Caco-2 (cell line): ENCODE data around the gene DHRS11. TPM values are rescaled to one million over a fixed set of nuclear protein-coding genes. Genes with fewer than 3 reads are reported as not detected.

Experiments
- BruUV-seq: library from RNA; stranded (reverse); fragments of 400-500 nt; replicated peaks from 2 replicates; lab custom pipeline; 2021; lab: Mats Ljungman, UMichigan
- CTCF ChIA-PET: fragments of 300-600 bp; sonication (Branson Sonifier 250); formaldehyde crosslinking; loops from one replicate; lab custom pipeline; 2022; ENCODE audit warnings: antibody characterized with exemption; lab: Charles Lee
- POLR2A ChIA-PET: fragments of 300-600 bp; sonication (Branson Sonifier 250); formaldehyde crosslinking; loops from one replicate; lab custom pipeline; 2022; ENCODE audit warnings: antibody characterized with exemption; lab: Charles Lee
- DNase-seq, 2 experiments: peaks; one replicate each; pipeline versions ENCODE4 v3.0.0 to v3.0.0-alpha.2; 2020 to 2022
- H3K27me3 ChIP-seq: replicated peaks from 2 replicates; pipeline ENCODE4 v1.6.0; 2011; ENCODE audit warnings: low read length; ENCODE audit not compliant: control insufficient read depth, insufficient read depth
- H3K36me3 ChIP-seq: 2 replicates; pipeline ENCODE4 v1.5.1; 2011; ENCODE audit warnings: low read length; ENCODE audit not compliant: control insufficient read depth, insufficient read depth
- H3K4me1 ChIP-seq: fragments of 250-450 bp; sonication (Bioruptor Pico); 2 replicates; pipeline ENCODE4 v1.5.1; 2020; ENCODE audit warnings: mild to moderate bottlenecking
- H3K4me3 ChIP-seq: 2 replicates; pipeline ENCODE4 v1.5.1; 2011; ENCODE audit warnings: low read depth, mild to moderate bottlenecking, control low read depth, low read length
- H3K9me3 ChIP-seq: fragments of 250-450 bp; sonication (Bioruptor Pico); 2 replicates; pipeline ENCODE4 v1.5.1; 2020; ENCODE audit warnings: mild to moderate bottlenecking, moderate library complexity
- H3K27ac Mint-ChIP-seq: one replicate; pipeline ENCODE4 v1.8.0; 2022; ENCODE audit warnings: mixed read lengths; ENCODE audit not compliant: unreplicated experiment
- H3K27me3 Mint-ChIP-seq: one replicate; pipeline ENCODE4 v1.8.0; 2022; ENCODE audit warnings: mixed read lengths; ENCODE audit not compliant: insufficient read depth, unreplicated experiment
- H3K36me3 Mint-ChIP-seq: one replicate; pipeline ENCODE4 v1.8.0; 2022; ENCODE audit warnings: mild to moderate bottlenecking, mixed read lengths; ENCODE audit not compliant: insufficient read depth, unreplicated experiment
- H3K4me1 Mint-ChIP-seq: one replicate; pipeline ENCODE4 v1.8.0; 2022; ENCODE audit warnings: low read depth, mixed read lengths; ENCODE audit not compliant: unreplicated experiment
- H3K4me3 Mint-ChIP-seq: one replicate; pipeline ENCODE4 v1.8.0; 2022; ENCODE audit warnings: mild to moderate bottlenecking, moderate library complexity, mixed read lengths; ENCODE audit not compliant: unreplicated experiment
- H3K9me3 Mint-ChIP-seq: one replicate; pipeline ENCODE4 v1.8.0; 2022; ENCODE audit warnings: mixed read lengths; ENCODE audit not compliant: unreplicated experiment
- CTCF ChIP-seq, 2 experiments: fragments of 200-600 bp in 1 of 2; IDR thresholded peaks; 1 replicate in 1 of 2; 2 replicates in 1 of 2; pipeline versions ENCODE4 v1.5.1 to v1.8.0; 2011 to 2022; ENCODE audit warnings: antibody characterized with exemption in 1 of 2, control low read depth in 1 of 2, inconsistent platforms in 1 of 2, low read depth in 1 of 2, low read length in 1 of 2, mild to moderate bottlenecking in 1 of 2, moderate library complexity in 1 of 2; ENCODE audit not compliant: insufficient read depth in 1 of 2, severe bottlenecking in 1 of 2, unreplicated experiment in 1 of 2
- intact Hi-C: fragments of 100-400 bp; cut with micrococcal nuclease; formaldehyde crosslinking; loops from one replicate; pipeline ENCODE4 v1.10.0; 2022; ENCODE audit not compliant: unreplicated experiment
- total RNA-seq: library from RNA; stranded (reverse); gene quantifications from 2 replicates; pipeline ENCODE4 v1.2.3, GENCODE V29; 2022

DHRS11 gene
- total RNA-seq, 1 experiment from 2014 or later: 44.7 TPM

DNA sequence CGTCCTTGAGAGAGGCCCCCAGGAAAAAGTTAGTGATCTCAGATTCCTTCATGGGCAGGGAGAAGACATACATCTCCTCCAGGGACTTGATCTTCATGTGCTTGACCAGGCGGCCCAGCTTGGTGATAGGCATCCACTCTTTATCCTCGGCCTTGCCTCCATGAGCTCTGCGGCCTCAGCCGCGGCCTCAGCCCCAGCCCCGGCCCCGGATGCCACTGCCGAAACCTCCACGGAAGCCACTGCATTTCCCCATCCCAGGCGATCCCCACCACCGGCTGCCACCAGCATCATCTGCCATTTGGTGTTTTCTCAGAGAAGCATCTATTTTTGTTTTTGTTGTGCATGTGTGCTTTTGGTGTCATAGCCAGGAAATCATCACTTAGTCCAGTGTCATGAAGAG lies 16.7 kb upstream of the DHRS11 start:
- Histone ChIP-seq H3K4me3 (no peak overlapping the region), H3K4me1 (no peaks in the 10 kb centered on the region), H3K9me3 (no peaks in the 10 kb centered on the region), H3K27me3 (no peaks in the 10 kb centered on the region), H3K36me3 (peaks cover 2% of the 10 kb centered on the region; the same call in 1 of the 2 replicates)
- no peaks in the 10 kb centered on the region for H3K4me1 Mint-ChIP-seq
- POLR2A ChIA-PET: no interaction called here
- CTCF ChIA-PET: no interaction called here
- H3K9me3 Mint-ChIP-seq: no peaks in the 10 kb centered on the region
- no peak for TF ChIP-seq CTCF (IDR thresholded peaks at IDR 0.05; ENCODE audit: insufficient read depth in 1 of 2, low read depth in 1 of 2, low read length in 1 of 2, severe bottlenecking in 1 of 2, unreplicated experiment in 1 of 2)
- DNase-seq: no peak
- no TSS peak for BruUV-seq
- H3K27me3 Mint-ChIP-seq: no peaks in the 10 kb centered on the region
- peaks cover 86% of the 10 kb centered on the region for H3K36me3 Mint-ChIP-seq
- no peak overlapping the region for H3K27ac Mint-ChIP-seq
- H3K4me3 Mint-ChIP-seq: no peak overlapping the region
- intact Hi-C loops: no loop called here

- no peaks in the 10 kb centered on the region for H3K27me3 ChIP-seq
- no peaks in the 10 kb centered on the region for H3K9me3 ChIP-seq
- peaks cover 85% of the 10 kb centered on the region for H3K36me3 Mint-ChIP-seq
- DNase-seq: no peak
- H3K9me3 Mint-ChIP-seq: no peaks in the 10 kb centered on the region
- H3K4me3 Mint-ChIP-seq: no peak overlapping the region
- H3K27me3 Mint-ChIP-seq: no peaks in the 10 kb centered on the region
- H3K27ac Mint-ChIP-seq: no peak overlapping the region
- no peaks in the 10 kb centered on the region for H3K4me1 ChIP-seq
- ChIA-PET POLR2A (no interaction called here), CTCF (no interaction called here)
- H3K4me1 Mint-ChIP-seq: no peaks in the 10 kb centered on the region
- peaks cover 2% of the 10 kb centered on the region; the same call in 1 of the 2 replicates for H3K36me3 ChIP-seq
- BruUV-seq: no TSS peak
- no peak for TF ChIP-seq CTCF (IDR thresholded peaks at IDR 0.05; ENCODE audit: insufficient read depth in 1 of 2, low read depth in 1 of 2, low read length in 1 of 2, severe bottlenecking in 1 of 2, unreplicated experiment in 1 of 2)
- no peak overlapping the region for H3K4me3 ChIP-seq
- intact Hi-C loops: no loop called here
Measured at GRCh38 chr17:36576793-36577192, 14.9 kb upstream of the DHRS11 start.

GRCh38 chr17:36578671-36579070 lies 13.0 kb upstream of the DHRS11 start:
- Histone ChIP-seq H3K27me3 (no peaks in the 10 kb centered on the region), H3K36me3 (peaks cover 2% of the 10 kb centered on the region; the same call in 1 of the 2 replicates), H3K9me3 (no peaks in the 10 kb centered on the region), H3K4me3 (no peak overlapping the region), H3K4me1 (no peaks in the 10 kb centered on the region)
- no peak for TF ChIP-seq CTCF (IDR thresholded peaks at IDR 0.05; ENCODE audit: insufficient read depth in 1 of 2, low read depth in 1 of 2, low read length in 1 of 2, severe bottlenecking in 1 of 2, unreplicated experiment in 1 of 2)
- ChIA-PET POLR2A (no interaction called here), CTCF (no interaction called here)
- Mint-ChIP-seq H3K9me3 (no peaks in the 10 kb centered on the region), H3K27ac (no peak overlapping the region), H3K4me3 (no peak overlapping the region), H3K36me3 (peaks cover 84% of the 10 kb centered on the region), H3K27me3 (no peaks in the 10 kb centered on the region), H3K4me1 (no peaks in the 10 kb centered on the region)
- intact Hi-C loops: no loop called here
- no peak for DNase-seq
- no TSS peak for BruUV-seq
